ENCODE results near the gene ACBD7. TPM values are rescaled to one million over a fixed set of nuclear protein-coding genes. Genes with fewer than 3 reads are reported as not detected.

The ACBD7 gene
- total RNA-seq, 1 donor from 2014 or later, result 10.8 TPM

Other genes starting within 250 kb of the ACBD7 start
- gene SUV39H2, start 209.9 kb downstream of the ACBD7 start, total RNA-seq, result 30.6 TPM
- gene DCLRE1C, start 134.7 kb downstream of the ACBD7 start, total RNA-seq, result 11.4 TPM
- not detected for gene MEIG1, start 129.4 kb downstream of the ACBD7 start, total RNA-seq
- 0.31 TPM for gene OLAH, start 44.8 kb downstream of the ACBD7 start, total RNA-seq
- 7.0 TPM for gene RPP38, start 8.6 kb upstream of the ACBD7 start, total RNA-seq
- 57.1 TPM for gene NMT2, start 79.9 kb upstream of the ACBD7 start, total RNA-seq

Measured in occipital lobe (tissue), 1 donor.